Measurements from ENCODE around the gene PRKCD. TPM values are rescaled to one million over a fixed set of nuclear protein-coding genes. Genes with fewer than 3 reads are reported as not detected.

The PRKCD gene
- total RNA-seq = 10 to 100 TPM; 23.4 to 24.8 TPM

DNA sequence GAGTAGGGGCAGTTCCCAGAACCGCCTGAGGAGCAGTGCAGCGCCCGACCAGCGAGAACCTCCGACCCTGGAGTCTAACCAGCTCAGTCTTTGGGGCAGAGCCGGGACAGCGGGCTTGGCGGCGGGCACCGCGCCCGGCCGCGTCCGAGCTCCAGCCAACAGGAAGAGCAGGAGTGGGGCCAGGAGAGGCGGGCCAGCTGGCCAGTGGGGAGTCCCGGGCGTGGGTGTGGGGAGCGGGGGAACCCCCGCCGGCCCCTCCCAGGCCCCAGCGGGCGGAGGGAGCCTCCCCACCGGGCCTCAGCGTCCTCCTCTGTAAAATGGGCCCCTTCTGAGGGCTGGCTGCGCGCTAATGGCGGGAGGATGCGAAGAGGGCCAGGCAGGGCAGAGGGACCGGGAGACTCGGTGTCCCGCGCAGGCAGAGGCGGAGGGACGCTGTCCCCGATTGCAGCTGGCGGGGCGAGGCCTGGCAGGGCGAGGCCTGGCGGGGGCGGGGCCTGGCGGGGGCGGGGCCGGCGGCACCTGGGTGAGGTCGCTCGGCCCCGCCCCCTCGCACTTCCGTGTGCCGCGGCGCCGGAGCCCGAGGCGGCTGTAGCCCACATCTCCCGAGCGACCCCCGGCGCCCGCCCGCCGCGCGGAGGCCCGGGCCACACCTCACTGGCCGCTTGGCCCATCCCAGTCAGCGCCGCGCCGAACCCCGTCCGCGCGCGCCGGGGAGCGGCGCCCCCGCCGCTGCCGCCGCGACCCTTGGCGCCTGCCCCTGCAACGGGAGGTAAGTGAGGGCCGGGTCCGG is at the start of gene PRKCD:
PRKCD (plus strand) TSS at position 550 of the 790 bp plus-strand sequence. CDS start 17,214 bp downstream, outside the sequence.
- CTCF ChIA-PET = interaction anchor here (0.8 to 2.4 kb wide), 8 partner anchors 13 to 51 kb away, joined by 3 to 11 read pairs (median 5); no protein-coding TSS in a partner anchor
- Mint-ChIP-seq H3K4me3 (peak within 1 kb of the TSS; percentile 86), H3K9me3 (no peaks in the 10 kb centered on the region), H3K27me3 (peaks cover 31% of the 10 kb centered on the region), H3K4me1 (peaks cover 21% of the 10 kb centered on the region), H3K36me3 (ENCODE audit: low read depth) (no peaks in the 10 kb centered on the region), H3K27ac (peak within 1 kb of the TSS; percentile 68)
- DNase-seq = peak; percentile 83
- POLR2A ChIA-PET = interaction anchor here (0.7 to 1.8 kb wide), 12 partner anchors 9 to 115 kb away, joined by 3 to 8 read pairs (median 3); partner anchors contain the start of genes RFT1 and SFMBT1

DNA sequence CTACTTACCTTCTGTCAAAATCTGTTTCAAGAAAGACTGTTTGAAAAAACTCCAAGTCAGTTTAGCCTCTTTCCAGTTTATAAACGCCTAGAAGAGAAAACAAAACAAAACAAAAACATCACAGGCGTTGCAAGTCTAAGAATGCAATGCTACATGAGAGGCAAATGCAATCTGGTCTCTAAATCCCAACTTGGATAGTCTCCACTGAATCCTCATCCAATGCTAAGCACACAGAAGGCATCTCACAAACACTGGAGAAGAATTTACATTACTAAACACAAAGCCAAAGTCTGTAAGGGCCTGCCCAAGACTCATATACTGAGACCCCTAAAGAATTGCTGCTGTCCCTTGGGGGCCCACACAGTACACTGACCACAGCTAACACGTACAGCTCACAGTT is 49.2 kb upstream of the PRKCD start:
- ChIA-PET CTCF (interaction anchor here (0.6 to 4.3 kb wide), 11 partner anchors 9 to 189 kb away, joined by 3 to 31 read pairs (median 5); partner anchors contain the start of gene PRKCD), POLR2A (interaction anchor here (1.3 to 5.0 kb wide), 3 partner anchors 9 to 83 kb away, joined by 4 to 25 read pairs (median 13); partner anchors contain the start of gene RFT1)
- Mint-ChIP-seq H3K9me3 (no peaks in the 10 kb centered on the region), H3K27ac (no peak overlapping the region), H3K4me1 (peaks cover 32% of the 10 kb centered on the region), H3K36me3 (ENCODE audit: low read depth) (peaks cover 19% of the 10 kb centered on the region), H3K27me3 (no peaks in the 10 kb centered on the region), H3K4me3 (no peak overlapping the region)
- DNase-seq = no peak

GRCh38 chr3:53113293-53114010 is 47.6 kb upstream of the PRKCD start:
- no peak for DNase-seq
- H3K9me3 Mint-ChIP-seq = no peaks in the 10 kb centered on the region
- ChIA-PET CTCF (interaction anchor here (0.6 to 4.5 kb wide), 16 partner anchors 10 to 217 kb away, joined by 3 to 85 read pairs (median 8); partner anchors contain the start of gene RFT1), POLR2A (interaction anchor here (1.0 to 5.0 kb wide), 7 partner anchors 9 to 68 kb away, joined by 3 to 25 read pairs (median 5); partner anchors contain the start of genes RFT1 and SFMBT1)
- H3K4me3 Mint-ChIP-seq = no peak overlapping the region
- peaks cover 25% of the 10 kb centered on the region for H3K4me1 Mint-ChIP-seq
- no peaks in the 10 kb centered on the region for H3K27me3 Mint-ChIP-seq
- peaks cover 21% of the 10 kb centered on the region for H3K36me3 Mint-ChIP-seq (ENCODE audit: low read depth)
- H3K27ac Mint-ChIP-seq = no peak overlapping the region

DNA sequence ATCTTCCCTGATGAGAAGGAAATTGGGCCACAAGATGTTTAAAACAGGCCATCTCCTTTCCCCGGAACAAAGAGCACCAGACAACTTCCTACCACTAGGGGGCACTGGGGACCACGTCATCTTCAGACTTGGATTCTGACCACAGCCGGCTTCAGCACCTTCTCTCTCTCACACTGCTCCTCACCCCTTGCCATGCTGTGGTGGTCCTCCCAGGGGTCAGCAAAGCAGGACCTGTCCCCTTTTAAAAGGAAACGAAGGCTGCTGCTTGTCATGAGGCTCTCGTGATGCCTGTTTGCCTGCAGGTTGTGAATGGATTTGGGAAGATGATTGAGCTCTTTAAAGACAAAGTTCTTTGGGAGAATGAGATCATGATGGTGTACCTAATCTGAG is 47.0 kb upstream of the PRKCD start:
- H3K4me3 Mint-ChIP-seq = no peak overlapping the region
- peak; percentile 86 for DNase-seq
- no peak overlapping the region for H3K27ac Mint-ChIP-seq
- peaks cover 21% of the 10 kb centered on the region for H3K36me3 Mint-ChIP-seq (ENCODE audit: low read depth)
- ChIA-PET POLR2A (interaction anchor here (1.0 to 1.7 kb wide), 7 partner anchors 10 to 74 kb away, joined by 3 to 6 read pairs (median 4); partner anchors contain the start of genes RFT1 and SFMBT1), CTCF (interaction anchor here (0.7 to 4.5 kb wide), 16 partner anchors 9 to 265 kb away, joined by 3 to 85 read pairs (median 4); partner anchors contain the start of gene RFT1)
- H3K4me1 Mint-ChIP-seq = peaks cover 20% of the 10 kb centered on the region
- H3K27me3 Mint-ChIP-seq = no peaks in the 10 kb centered on the region
- no peaks in the 10 kb centered on the region for H3K9me3 Mint-ChIP-seq

- Mint-ChIP-seq H3K9me3 (no peaks in the 10 kb centered on the region), H3K4me3 (no peak overlapping the region)
These were observed 46.5 kb upstream of the PRKCD start for GRCh38 chr3:53114412-53115074.

GRCh38 chr3:53116956-53117355 is 44.1 kb upstream of the PRKCD start:
- POLR2A ChIA-PET = interaction anchor here (0.7 to 5.9 kb wide), 3 partner anchors 13 to 243 kb away, joined by 3 to 31 read pairs (median 4); partner anchors contain the start of gene RFT1
- Mint-ChIP-seq H3K9me3 (no peaks in the 10 kb centered on the region), H3K36me3 (ENCODE audit: low read depth) (peaks cover 23% of the 10 kb centered on the region), H3K27me3 (no peaks in the 10 kb centered on the region), H3K4me3 (no peak overlapping the region), H3K27ac (no peak overlapping the region), H3K4me1 (no peaks in the 10 kb centered on the region)
- CTCF ChIA-PET = interaction anchor here (1.0 to 4.5 kb wide), 4 partner anchors 13 to 103 kb away, joined by 3 to 85 read pairs (median 13); partner anchors contain the start of gene RFT1
- no peak for DNase-seq

More at GRCh38 chr3:53114412-53115074, 46.5 kb upstream of the PRKCD start:
- DNase-seq = peak; percentile 41
- ChIA-PET POLR2A (interaction anchor here (1.0 to 1.7 kb wide), 7 partner anchors 10 to 73 kb away, joined by 3 to 6 read pairs (median 4); partner anchors contain the start of genes RFT1 and SFMBT1), CTCF (interaction anchor here (0.7 to 4.5 kb wide), 16 partner anchors 9 to 266 kb away, joined by 3 to 85 read pairs (median 4); partner anchors contain the start of gene RFT1)
- Mint-ChIP-seq H3K27me3 (no peaks in the 10 kb centered on the region), H3K36me3 (ENCODE audit: low read depth) (peaks cover 17% of the 10 kb centered on the region), H3K27ac (no peak overlapping the region), H3K4me1 (peaks cover 15% of the 10 kb centered on the region)

DNA sequence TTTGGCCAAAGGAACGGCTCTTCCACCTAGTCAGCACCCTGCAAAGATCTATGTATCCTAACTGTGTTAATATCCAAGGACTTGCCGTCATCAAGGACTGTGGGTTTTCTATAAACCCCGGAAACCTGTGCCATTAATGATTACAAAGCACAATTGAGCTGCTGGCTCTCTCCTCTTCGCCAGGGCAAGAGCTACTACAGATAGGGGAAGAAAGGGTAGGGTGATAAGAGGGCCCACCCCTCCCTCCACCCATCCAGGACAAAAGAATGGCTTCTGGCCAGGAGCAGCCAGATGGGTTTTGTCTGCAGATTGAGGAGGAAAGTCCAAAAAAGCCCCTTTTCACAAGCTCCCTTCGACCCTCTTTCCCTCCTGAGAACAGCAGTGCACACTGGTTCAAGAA is 40.7 kb upstream of the PRKCD start:
- H3K4me1 Mint-ChIP-seq = no peaks in the 10 kb centered on the region
- no peak overlapping the region for H3K27ac Mint-ChIP-seq
- POLR2A ChIA-PET = interaction anchor here (5.9 kb wide), 1 partner anchor 10 kb away, joined by 31 read pairs; the partner anchor contains the start of gene RFT1
- H3K36me3 Mint-ChIP-seq (ENCODE audit: low read depth) = peaks cover 50% of the 10 kb centered on the region
- CTCF ChIA-PET = interaction anchor here (1.0 to 4.4 kb wide), 2 partner anchors 76 to 78 kb away, joined by 3 to 23 read pairs; no protein-coding TSS in a partner anchor
- H3K27me3 Mint-ChIP-seq = no peaks in the 10 kb centered on the region
- no peak overlapping the region for H3K4me3 Mint-ChIP-seq
- no peaks in the 10 kb centered on the region for H3K9me3 Mint-ChIP-seq
- DNase-seq = no peak

GRCh38 chr3:53122255-53122932 is 38.6 kb upstream of the PRKCD start:
- H3K9me3 Mint-ChIP-seq = no peaks in the 10 kb centered on the region
- POLR2A ChIA-PET = interaction anchor here (0.7 kb wide), 1 partner anchor 186 kb away, joined by 3 read pairs; no protein-coding TSS in a partner anchor
- no peak overlapping the region for H3K4me3 Mint-ChIP-seq
- no peak overlapping the region for H3K27ac Mint-ChIP-seq
- no peaks in the 10 kb centered on the region for H3K4me1 Mint-ChIP-seq
- peaks cover 55% of the 10 kb centered on the region for H3K36me3 Mint-ChIP-seq (ENCODE audit: low read depth)
- no peaks in the 10 kb centered on the region for H3K27me3 Mint-ChIP-seq
- DNase-seq = no peak
- CTCF ChIA-PET = interaction anchor here (0.7 to 1.8 kb wide), 6 partner anchors 8 to 73 kb away, joined by 3 to 7 read pairs (median 4); no protein-coding TSS in a partner anchor

DNA sequence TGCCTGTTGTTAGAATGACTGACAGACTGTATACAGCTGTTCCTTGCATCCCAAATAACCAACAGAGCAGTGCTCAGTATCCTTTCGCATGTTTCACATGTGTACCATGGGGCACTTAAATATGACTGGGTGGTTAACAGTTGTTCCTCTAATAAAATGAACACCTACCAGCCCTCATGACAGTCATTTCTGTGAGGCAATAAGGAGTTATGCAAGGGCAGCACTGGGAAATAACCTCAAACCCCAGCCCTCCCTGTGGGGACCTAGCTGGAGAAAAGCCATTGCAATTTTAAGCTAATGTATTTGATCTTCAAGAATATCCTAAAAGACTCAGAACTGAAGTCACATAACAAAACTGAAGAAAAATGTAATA is 38.1 kb upstream of the PRKCD start:
- DNase-seq = no peak
- Mint-ChIP-seq H3K27me3 (no peaks in the 10 kb centered on the region), H3K36me3 (ENCODE audit: low read depth) (peaks cover 55% of the 10 kb centered on the region), H3K4me3 (no peak overlapping the region), H3K27ac (no peak overlapping the region), H3K9me3 (no peaks in the 10 kb centered on the region), H3K4me1 (no peaks in the 10 kb centered on the region)
- POLR2A ChIA-PET = interaction anchor here (0.7 kb wide), 1 partner anchor 186 kb away, joined by 3 read pairs; no protein-coding TSS in a partner anchor
- CTCF ChIA-PET = interaction anchor here (0.7 to 1.8 kb wide), 5 partner anchors 9 to 73 kb away, joined by 3 to 7 read pairs (median 4); no protein-coding TSS in a partner anchor

GRCh38 chr3:53123510-53123909 is 37.5 kb upstream of the PRKCD start:
- no peak overlapping the region for H3K4me3 Mint-ChIP-seq
- H3K36me3 Mint-ChIP-seq (ENCODE audit: low read depth) = peaks cover 49% of the 10 kb centered on the region
- H3K9me3 Mint-ChIP-seq = no peaks in the 10 kb centered on the region
- ChIA-PET CTCF (interaction anchor here (1.1 to 1.8 kb wide), 3 partner anchors 9 to 73 kb away, joined by 3 to 7 read pairs (median 4); no protein-coding TSS in a partner anchor), POLR2A (no interaction called here)
- H3K27me3 Mint-ChIP-seq = no peaks in the 10 kb centered on the region
- H3K27ac Mint-ChIP-seq = no peak overlapping the region
- no peak for DNase-seq
- peaks cover 4% of the 10 kb centered on the region for H3K4me1 Mint-ChIP-seq

GRCh38 chr3:53123953-53124352 is 37.1 kb upstream of the PRKCD start:
- DNase-seq = no peak
- CTCF ChIA-PET = interaction anchor here (1.1 to 1.2 kb wide), 2 partner anchors 9 to 72 kb away, joined by 3 read pairs; no protein-coding TSS in a partner anchor
- H3K27me3 Mint-ChIP-seq = no peaks in the 10 kb centered on the region
- no peak overlapping the region for H3K27ac Mint-ChIP-seq
- peaks cover 47% of the 10 kb centered on the region for H3K36me3 Mint-ChIP-seq (ENCODE audit: low read depth)
- POLR2A ChIA-PET = no interaction called here
- no peak overlapping the region for H3K4me3 Mint-ChIP-seq
- peaks cover 7% of the 10 kb centered on the region for H3K4me1 Mint-ChIP-seq
- no peaks in the 10 kb centered on the region for H3K9me3 Mint-ChIP-seq

Data from activated CD4-positive, alpha-beta memory T cell treated with anti-CD3 and anti-CD28 coated beads, Interleukin-2, amount 10 ng/mL, durations not matched to agents 7 days and 5 days (primary cell).